Neuronal stem cell (in vitro differentiated cells): ENCODE data around the gene CCDC106.

Source experiments
- DNase-seq: peaks from one replicate; pipeline ENCODE4 v3.0.0-alpha.2; 2013; ENCODE audit warnings: low spot score
- H2AFZ ChIP-seq: one replicate; pipeline ENCODE4 v1.6.1; 2013; ENCODE audit warnings: mild to moderate bottlenecking, low read length, inconsistent platforms
- H2AK5ac ChIP-seq: 2 replicates; pipeline ENCODE4 v1.6.1; 2013; ENCODE audit warnings: low read depth, mild to moderate bottlenecking, inconsistent platforms, low read length, moderate library complexity, mixed read lengths
- H2BK120ac ChIP-seq: 2 replicates; pipeline ENCODE4 v1.6.1; 2013; ENCODE audit warnings: low read depth, mild to moderate bottlenecking, inconsistent platforms, low read length, moderate library complexity, mixed read lengths
- H2BK12ac ChIP-seq: one replicate; pipeline ENCODE4 v1.6.1; 2013; ENCODE audit warnings: low read length, inconsistent platforms
- H2BK15ac ChIP-seq: 2 replicates; pipeline ENCODE4 v1.6.1; 2013; ENCODE audit warnings: mild to moderate bottlenecking, low read length, inconsistent platforms, mixed read lengths
- H2BK5ac ChIP-seq: one replicate; pipeline ENCODE4 v1.6.1; 2013; ENCODE audit warnings: inconsistent platforms, mild to moderate bottlenecking, low read length, moderate library complexity
- H3K14ac ChIP-seq: one replicate; pipeline ENCODE4 v1.6.1; 2013; ENCODE audit warnings: low read length, inconsistent platforms
- H3K18ac ChIP-seq: 2 replicates; pipeline ENCODE4 v1.6.1; 2013; ENCODE audit warnings: low read length, inconsistent platforms
- H3K23ac ChIP-seq: 2 replicates; pipeline ENCODE4 v1.6.1; 2013; ENCODE audit warnings: low read depth, mild to moderate bottlenecking, mixed read lengths, low read length, inconsistent platforms; ENCODE audit not compliant: poor library complexity
- H3K27ac ChIP-seq: replicated peaks from 3 replicates; pipeline ENCODE4 v1.5.1; 2013; ENCODE audit warnings: low read length, inconsistent platforms
- H3K27me3 ChIP-seq, 3 experiments: 2 replicates each; pipeline ENCODE4 v1.6.1; 2013; ENCODE audit warnings: low read length in 3 of 3, mild to moderate bottlenecking in 2 of 3, inconsistent platforms in 1 of 3, low read depth in 1 of 3, mixed read lengths in 1 of 3, moderate library complexity in 1 of 3; ENCODE audit not compliant: control insufficient read depth in 3 of 3, insufficient read depth in 3 of 3
- H3K36me3 ChIP-seq, 2 donors: replicated peaks in 1 of 2; 2 replicates each; pipeline ENCODE4 v1.6.1; 2013; ENCODE audit warnings: low read length in 2 of 2; ENCODE audit not compliant: control insufficient read depth in 2 of 2, insufficient read depth in 2 of 2
- H3K4ac ChIP-seq: 2 replicates; pipeline ENCODE4 v1.6.1; 2013; ENCODE audit warnings: inconsistent platforms, mild to moderate bottlenecking, low read length, moderate library complexity
- H3K4me1 ChIP-seq, 2 donors: 1 replicate in 1 of 2; 2 replicates in 1 of 2; pipeline ENCODE4 v1.6.1; 2013; ENCODE audit warnings: low read length in 2 of 2, low read depth in 1 of 2; ENCODE audit not compliant: control insufficient read depth in 2 of 2, insufficient read depth in 1 of 2
- H3K4me2 ChIP-seq: one replicate; pipeline ENCODE4 v1.6.1; 2013; ENCODE audit warnings: mild to moderate bottlenecking, low read length, inconsistent platforms; ENCODE audit not compliant: insufficient read depth, poor library complexity, severe bottlenecking
- H3K4me3 ChIP-seq, 2 donors: 2 replicates each; pipeline ENCODE4 v1.5.1; 2013; ENCODE audit warnings: low read length in 2 of 2, mild to moderate bottlenecking in 2 of 2, inconsistent platforms in 1 of 2, moderate library complexity in 1 of 2
- H3K79me1 ChIP-seq: one replicate; pipeline ENCODE4 v1.6.1; 2013; ENCODE audit warnings: low read depth, mild to moderate bottlenecking, inconsistent platforms, low read length, moderate library complexity
- H3K9ac ChIP-seq: one replicate; pipeline ENCODE4 v1.6.1; 2013; ENCODE audit warnings: mild to moderate bottlenecking, low read depth, low read length, inconsistent platforms; ENCODE audit not compliant: poor library complexity
- H3K9me3 ChIP-seq, 2 donors: replicated peaks in 1 of 2; 2 replicates each; pipeline versions ENCODE3 to v1.6.1; 2013; ENCODE audit warnings: low read length in 2 of 2, mild to moderate bottlenecking in 2 of 2, inconsistent platforms in 1 of 2, low read depth in 1 of 2, mixed read lengths in 1 of 2, moderate library complexity in 1 of 2; ENCODE audit not compliant: control insufficient read depth in 2 of 2, insufficient read depth in 1 of 2
- H4K8ac ChIP-seq: one replicate; pipeline ENCODE4 v1.6.1; 2013; ENCODE audit warnings: low read depth, mild to moderate bottlenecking, inconsistent platforms, low read length, moderate library complexity
- H4K91ac ChIP-seq: one replicate; pipeline ENCODE4 v1.6.1; 2013; ENCODE audit warnings: low read length, low read depth, mild to moderate bottlenecking, inconsistent platforms; ENCODE audit not compliant: poor library complexity
- WGBS, 2 donors: extraction: QIAGEN DNeasy Blood & Tissue Kit; methylation state at CpG; one replicate each; pipeline ENCODE4 v1.1.7; 2013; ENCODE audit warnings: missing lambda C conversion rate in 2 of 2, mixed read lengths in 1 of 2; ENCODE audit not compliant: insufficient read length in 2 of 2, insufficient replicate concordance in 1 of 2; ENCODE audit errors: extremely low coverage in 2 of 2; 5-methylcytosine and 5-hydroxymethylcytosine counted together

Gene CCDC106

GRCh38 chr19:55691561-55692481 is 43.8 kb downstream of the CCDC106 start:
- H3K14ac ChIP-seq = no peak overlapping the region
- H3K9ac ChIP-seq = peak overlapping the region; percentile 30
- H2BK12ac ChIP-seq = no peak overlapping the region
- peak overlapping the region; percentile 97 for H3K23ac ChIP-seq
- H2AFZ ChIP-seq = no peak overlapping the region
- H3K4me3 ChIP-seq = no peak overlapping the region
- H2BK120ac ChIP-seq = no peak overlapping the region
- no peak overlapping the region for H4K8ac ChIP-seq
- no peak overlapping the region for H2AK5ac ChIP-seq
- H3K4ac ChIP-seq = no peak overlapping the region
- no peak overlapping the region for H3K18ac ChIP-seq
- no peak overlapping the region for H3K4me2 ChIP-seq
- H3K36me3 ChIP-seq = peaks cover 45 to 93% of the 10 kb centered on the region in 2 donors
- H3K27ac ChIP-seq = no peak overlapping the region
- H3K9me3 ChIP-seq = no peaks in the 10 kb centered on the region
- no peaks in the 10 kb centered on the region for H3K4me1 ChIP-seq
- peaks cover 30% of the 10 kb centered on the region for H3K79me1 ChIP-seq
- no peak for DNase-seq
- no peaks in the 10 kb centered on the region for H3K27me3 ChIP-seq
- no peak overlapping the region for H2BK15ac ChIP-seq
- no peak overlapping the region for H2BK5ac ChIP-seq
- H4K91ac ChIP-seq = no peak overlapping the region
- no CpG with 5 or more reads among the region's 31 CpGs for WGBS, 2 donors

GRCh38 chr19:55692681-55693081 is 44.7 kb downstream of the CCDC106 start:
- H3K36me3 ChIP-seq = peaks cover 50 to 93% of the 10 kb centered on the region in 2 donors
- H3K4ac ChIP-seq = no peak overlapping the region
- H3K79me1 ChIP-seq = peaks cover 24% of the 10 kb centered on the region
- DNase-seq = no peak
- H3K4me2 ChIP-seq = no peak overlapping the region
- no peaks in the 10 kb centered on the region for H3K27me3 ChIP-seq
- no peak overlapping the region for H3K9ac ChIP-seq
- H3K4me3 ChIP-seq = no peak overlapping the region
- no peaks in the 10 kb centered on the region for H3K9me3 ChIP-seq
- no peak overlapping the region for H2BK12ac ChIP-seq
- H3K18ac ChIP-seq = no peak overlapping the region
- H3K27ac ChIP-seq = no peak overlapping the region
- no peak overlapping the region for H2BK15ac ChIP-seq
- H4K91ac ChIP-seq = no peak overlapping the region
- no peak overlapping the region for H2AFZ ChIP-seq
- no peak overlapping the region for H2BK5ac ChIP-seq
- WGBS, 2 donors = no CpG with 5 or more reads among the region's 19 CpGs
- no peak overlapping the region for H2BK120ac ChIP-seq
- no peaks in the 10 kb centered on the region for H3K4me1 ChIP-seq
- H3K23ac ChIP-seq = no peak overlapping the region
- H4K8ac ChIP-seq = no peak overlapping the region
- no peak overlapping the region for H3K14ac ChIP-seq
- H2AK5ac ChIP-seq = no peak overlapping the region

GRCh38 chr19:55693336-55693974 is 45.4 kb downstream of the CCDC106 start:
- H3K9me3 ChIP-seq = no peaks in the 10 kb centered on the region
- no peak overlapping the region for H3K14ac ChIP-seq
- no peak overlapping the region for H3K4ac ChIP-seq
- no peak overlapping the region for H3K18ac ChIP-seq
- H2AK5ac ChIP-seq = no peak overlapping the region
- H3K4me2 ChIP-seq = no peak overlapping the region
- H3K79me1 ChIP-seq = peaks cover 22% of the 10 kb centered on the region
- no peak overlapping the region for H3K23ac ChIP-seq
- H3K9ac ChIP-seq = no peak overlapping the region
- H2BK5ac ChIP-seq = no peak overlapping the region
- no CpG with 5 or more reads among the region's 20 CpGs for WGBS, 2 donors
- no peak overlapping the region for H4K91ac ChIP-seq
- H2BK12ac ChIP-seq = no peak overlapping the region
- no peak for DNase-seq
- no peak overlapping the region for H2BK15ac ChIP-seq
- no peaks in the 10 kb centered on the region for H3K27me3 ChIP-seq
- no peak overlapping the region for H4K8ac ChIP-seq
- no peak overlapping the region for H2BK120ac ChIP-seq
- H3K27ac ChIP-seq = no peak overlapping the region
- H3K4me1 ChIP-seq = no peaks in the 10 kb centered on the region
- no peak overlapping the region for H3K4me3 ChIP-seq
- H2AFZ ChIP-seq = no peak overlapping the region
- H3K36me3 ChIP-seq = peaks cover 50 to 91% of the 10 kb centered on the region in 2 donors

GRCh38 chr19:55694241-55694655 is 46.2 kb downstream of the CCDC106 start:
- Histone ChIP-seq H3K79me1 (peaks cover 17% of the 10 kb centered on the region), H2AK5ac (no peak overlapping the region), H3K18ac (no peak overlapping the region), H2BK5ac (peak overlapping the region; percentile 13), H3K4me1 (no peaks in the 10 kb centered on the region), H3K9me3 (no peaks in the 10 kb centered on the region), H3K23ac (no peak overlapping the region), H2BK15ac (no peak overlapping the region), H3K9ac (no peak overlapping the region), H3K4me3 (peak overlapping the region in 1 of 2 donors; percentile 25), H2BK12ac (no peak overlapping the region), H3K27me3 (no peaks in the 10 kb centered on the region), H2BK120ac (no peak overlapping the region), H3K4me2 (no peak overlapping the region), H4K8ac (no peak overlapping the region), H3K4ac (no peak overlapping the region), H4K91ac (no peak overlapping the region), H2AFZ (no peak overlapping the region), H3K27ac (no peak overlapping the region), H3K14ac (no peak overlapping the region), H3K36me3 (peaks cover 46 to 87% of the 10 kb centered on the region in 2 donors)
- WGBS, 2 donors = no CpG with 5 or more reads among the region's 15 CpGs
- no peak for DNase-seq
